GM12873 (cell line): ENCODE results near the gene UBL4A.

Source experiments
- TF ChIP-seq, protein P1 (sequence below): IDR thresholded peaks from 2 replicates; pipeline ENCODE4 v1.5.1; 2012; ENCODE audit warnings: low read depth, mild to moderate bottlenecking, moderate library complexity, low read length, control low read depth; ENCODE audit not compliant: insufficient read depth; ENCODE audit errors: missing control alignments

Gene UBL4A

DNA sequence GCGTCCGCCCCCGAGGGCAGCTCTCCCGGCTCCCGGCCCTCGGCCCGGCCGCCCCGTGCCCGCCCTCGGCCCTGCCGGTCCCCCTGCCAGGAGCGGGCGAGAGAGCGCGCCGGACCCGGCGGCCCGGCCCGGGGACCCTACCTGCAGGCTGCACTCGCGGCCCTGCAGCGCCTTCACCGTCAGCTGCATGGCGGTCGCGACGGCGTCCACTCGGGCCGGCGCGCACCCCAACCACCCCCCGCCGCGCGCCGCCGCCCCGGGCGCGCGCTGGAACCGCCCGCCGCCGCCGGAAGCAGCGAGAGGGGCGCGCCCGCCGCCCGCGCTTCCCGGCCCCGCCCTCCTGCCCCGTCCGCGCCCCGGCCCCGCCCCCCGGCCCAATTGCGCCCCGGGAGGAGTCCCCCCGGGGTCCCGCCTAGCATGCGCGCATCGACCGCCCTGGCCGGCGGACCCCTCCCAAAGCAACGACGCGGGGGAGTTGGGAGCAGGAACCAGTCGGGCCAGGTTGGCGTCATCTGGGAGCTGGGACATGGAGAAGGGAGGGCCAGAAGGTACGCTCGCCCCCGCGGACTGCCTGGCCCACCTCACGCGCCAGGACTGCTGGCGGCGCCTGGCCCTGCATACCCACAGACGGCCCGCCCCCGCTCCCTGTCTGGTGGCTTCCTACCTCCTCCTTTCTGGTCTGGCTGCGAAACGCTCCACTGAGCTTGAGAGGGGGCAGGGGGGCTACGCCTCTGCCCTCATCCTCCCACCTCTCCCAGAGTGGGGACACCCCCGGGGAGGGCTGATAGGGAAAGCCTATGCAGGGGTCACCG lies at the start of gene UBL4A:
UBL4A (minus strand) TSS at position 220 of the 812 bp plus-strand sequence; CDS start at position 189, 31 bp downstream.
- TF ChIP-seq, protein P1, sequence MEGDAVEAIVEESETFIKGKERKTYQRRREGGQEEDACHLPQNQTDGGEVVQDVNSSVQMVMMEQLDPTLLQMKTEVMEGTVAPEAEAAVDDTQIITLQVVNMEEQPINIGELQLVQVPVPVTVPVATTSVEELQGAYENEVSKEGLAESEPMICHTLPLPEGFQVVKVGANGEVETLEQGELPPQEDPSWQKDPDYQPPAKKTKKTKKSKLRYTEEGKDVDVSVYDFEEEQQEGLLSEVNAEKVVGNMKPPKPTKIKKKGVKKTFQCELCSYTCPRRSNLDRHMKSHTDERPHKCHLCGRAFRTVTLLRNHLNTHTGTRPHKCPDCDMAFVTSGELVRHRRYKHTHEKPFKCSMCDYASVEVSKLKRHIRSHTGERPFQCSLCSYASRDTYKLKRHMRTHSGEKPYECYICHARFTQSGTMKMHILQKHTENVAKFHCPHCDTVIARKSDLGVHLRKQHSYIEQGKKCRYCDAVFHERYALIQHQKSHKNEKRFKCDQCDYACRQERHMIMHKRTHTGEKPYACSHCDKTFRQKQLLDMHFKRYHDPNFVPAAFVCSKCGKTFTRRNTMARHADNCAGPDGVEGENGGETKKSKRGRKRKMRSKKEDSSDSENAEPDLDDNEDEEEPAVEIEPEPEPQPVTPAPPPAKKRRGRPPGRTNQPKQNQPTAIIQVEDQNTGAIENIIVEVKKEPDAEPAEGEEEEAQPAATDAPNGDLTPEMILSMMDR, result no peak

DNA sequence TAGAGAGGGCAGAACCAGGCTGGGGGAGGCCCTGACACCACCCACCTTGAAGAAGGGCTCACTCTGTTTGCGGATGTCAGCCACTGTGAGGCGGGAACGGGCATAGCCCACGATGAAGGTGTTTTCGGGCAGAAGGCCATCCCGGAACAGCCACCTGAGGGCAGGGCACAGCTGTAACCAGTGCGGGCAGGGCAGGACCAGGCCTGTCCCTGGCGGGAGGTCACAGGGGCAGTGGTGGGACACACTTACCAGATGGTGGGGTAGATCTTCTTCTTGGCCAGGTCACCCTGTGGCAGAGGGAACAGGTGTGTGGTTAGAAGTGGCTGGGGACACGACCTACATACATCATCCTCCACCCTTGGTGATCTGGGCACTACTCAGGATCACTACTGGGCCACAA lies 49.5 kb upstream of the UBL4A start:
- TF ChIP-seq, protein P1, result no peak

DNA sequence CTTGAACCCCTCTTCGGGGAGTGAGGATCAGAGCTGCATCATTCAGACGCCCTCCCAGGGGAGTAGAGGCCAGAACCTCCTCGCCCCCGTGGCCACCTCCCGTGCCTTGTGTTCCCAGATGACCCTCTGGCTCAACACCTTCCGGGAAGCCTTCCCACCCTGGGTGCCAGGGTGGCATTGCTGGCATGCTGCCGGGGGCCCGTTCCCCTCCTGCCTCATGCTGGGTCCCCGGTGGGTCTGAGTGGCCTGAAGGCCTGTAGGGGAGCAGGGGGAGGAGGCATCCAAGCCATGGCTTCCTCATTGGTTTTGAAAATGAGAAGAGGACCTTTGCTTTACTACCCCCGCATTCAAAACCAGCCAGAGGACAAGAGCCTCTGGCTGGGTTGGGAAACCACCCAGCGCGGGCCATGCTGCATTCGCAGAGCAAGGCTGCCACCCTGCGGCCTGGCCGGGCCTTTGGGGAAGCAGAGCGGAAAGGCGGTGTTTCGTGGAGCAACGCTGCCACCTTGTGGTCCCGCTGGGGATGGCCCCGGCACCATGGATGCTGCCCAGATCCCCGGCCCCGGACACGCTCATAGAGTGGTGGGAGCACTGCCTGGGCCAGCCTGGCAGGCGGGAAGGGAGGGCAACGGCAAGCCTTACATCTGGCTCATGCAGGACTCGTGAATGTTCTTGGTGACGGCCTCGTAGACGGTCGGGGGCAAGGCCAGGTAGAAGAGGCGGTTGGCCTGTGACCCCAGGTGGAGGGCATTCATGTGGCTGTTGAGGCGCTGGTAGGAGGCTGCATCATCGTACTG lies 48.3 kb upstream of the UBL4A start:
- TF ChIP-seq, protein P1, result peak; percentile 99

DNA sequence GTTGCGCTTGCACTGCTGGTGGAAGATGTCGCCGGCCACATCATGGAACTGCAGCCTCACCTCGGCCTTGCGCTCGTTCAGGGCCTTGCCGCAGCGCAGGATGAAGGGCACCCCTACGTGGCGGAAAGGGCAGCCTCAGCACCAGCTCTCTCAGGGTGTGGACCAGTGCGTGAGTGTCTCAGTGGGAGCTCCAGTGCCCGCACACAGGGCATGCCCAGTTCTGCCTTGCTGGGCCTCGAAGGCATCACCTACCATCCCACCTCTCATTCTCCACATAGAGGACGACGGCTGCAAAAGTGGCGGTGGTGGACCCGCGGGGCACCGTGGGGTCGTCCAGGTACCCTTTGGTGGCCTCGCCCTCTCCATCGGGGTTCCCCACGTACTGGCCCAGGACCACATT lies 46.3 kb upstream of the UBL4A start:
- TF ChIP-seq, protein P1, result no peak

DNA sequence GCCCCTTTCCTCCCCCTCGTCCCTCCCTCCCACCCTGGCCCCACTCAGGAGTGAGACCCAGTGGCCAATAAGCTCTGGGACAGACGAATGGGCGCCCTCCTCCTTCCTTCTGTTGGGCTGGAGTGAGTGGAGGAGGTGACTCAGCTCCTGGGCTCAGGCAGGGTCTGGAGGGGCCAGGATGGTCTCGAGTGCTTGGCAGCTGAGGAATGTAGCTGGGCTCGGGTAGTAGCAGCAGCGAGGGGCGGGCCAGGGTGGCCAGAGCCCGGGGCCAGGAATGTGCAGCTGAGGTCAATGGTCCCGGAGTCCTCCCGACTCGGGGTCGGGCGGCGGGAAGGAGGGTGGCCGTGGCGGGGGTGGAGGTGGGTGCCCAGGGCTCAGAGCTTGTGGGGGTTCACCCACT lies 45.2 kb upstream of the UBL4A start:
- TF ChIP-seq, protein P1, result no peak

DNA sequence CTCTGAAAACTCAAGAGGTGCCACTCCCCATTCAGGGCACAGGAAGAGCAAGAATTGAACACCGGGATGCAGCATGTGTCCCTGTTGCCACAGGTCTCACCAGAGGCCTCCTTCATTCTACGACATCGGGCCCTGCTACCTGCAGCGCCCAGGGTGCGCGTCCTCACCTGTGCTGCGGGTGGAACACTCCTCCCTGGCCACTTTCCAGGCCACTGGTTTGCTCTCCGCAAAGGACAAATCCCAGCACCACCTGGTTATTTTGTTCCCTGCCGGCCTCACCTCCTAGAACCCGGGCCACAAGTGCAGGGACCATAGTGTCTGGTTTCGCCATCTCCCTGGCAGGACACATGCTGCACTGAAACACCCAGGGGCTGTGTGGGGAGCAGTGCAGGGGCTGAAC lies 43.9 kb upstream of the UBL4A start:
- TF ChIP-seq, protein P1, result no peak

DNA sequence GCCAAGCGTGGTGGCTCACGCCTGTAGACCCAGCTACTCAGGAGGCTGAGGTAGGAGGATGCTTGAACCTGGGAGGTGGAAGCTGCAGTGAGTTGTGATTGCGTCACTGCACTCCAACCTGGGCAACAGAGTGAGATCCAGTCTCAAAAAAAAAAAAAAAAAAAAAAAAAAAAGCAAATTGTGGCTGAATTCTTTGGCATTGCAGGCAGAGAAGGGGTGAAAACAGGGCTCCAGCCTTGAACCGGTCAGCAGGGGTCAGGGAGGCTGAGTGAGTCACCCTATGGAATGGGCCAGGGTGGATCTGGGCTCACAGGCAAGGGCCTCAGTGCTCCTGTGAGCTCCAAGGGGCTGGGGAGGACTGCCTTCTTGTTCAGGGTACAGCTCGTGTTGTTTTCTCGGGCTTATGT lies 42.8 kb upstream of the UBL4A start:
- TF ChIP-seq, protein P1, result no peak
